Urothelium cell line (cell line): ENCODE results near the gene SEPTIN10.
A peak's percentile ranks its signal among the peaks of the same experiment; 100 is the strongest.
"Not testable (repeated sequence)": the region's sequence is repeated elsewhere in the genome, so short reads cannot be mapped to it uniquely, and the experiment has no call there.

Experiments used
- DNase-seq: peaks from one replicate; pipeline ENCODE4 v3.0.0; 2011; ENCODE audit warnings: low spot score, mixed read lengths
- FAIRE-seq: peaks from 2 replicates; lab custom pipeline; 2011; peaks lifted over from hg19 to GRCh38; lab: Jason Lieb, UNC

The SEPTIN10 gene

DNA sequence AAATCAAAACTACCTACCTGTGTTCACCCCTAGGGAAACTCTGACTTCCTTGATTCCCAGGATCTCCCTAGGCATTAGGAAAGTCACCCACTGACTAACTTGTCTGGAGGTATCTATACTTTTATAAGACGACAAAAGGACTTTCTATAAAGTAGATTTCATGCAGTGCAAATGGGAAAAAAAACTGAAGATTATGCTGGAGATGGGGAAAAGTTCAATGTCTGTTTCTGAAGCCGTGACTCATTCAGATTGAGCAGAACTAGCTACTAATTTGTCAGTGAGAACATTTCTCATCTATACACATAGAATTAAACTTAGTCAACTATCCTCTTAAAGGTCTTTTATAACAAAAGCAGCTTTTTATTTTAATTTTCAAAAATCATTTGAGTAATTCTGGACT, 6.0 kb downstream of the SEPTIN10 start:
- FAIRE-seq (no peak), DNase-seq (no peak)

DNA sequence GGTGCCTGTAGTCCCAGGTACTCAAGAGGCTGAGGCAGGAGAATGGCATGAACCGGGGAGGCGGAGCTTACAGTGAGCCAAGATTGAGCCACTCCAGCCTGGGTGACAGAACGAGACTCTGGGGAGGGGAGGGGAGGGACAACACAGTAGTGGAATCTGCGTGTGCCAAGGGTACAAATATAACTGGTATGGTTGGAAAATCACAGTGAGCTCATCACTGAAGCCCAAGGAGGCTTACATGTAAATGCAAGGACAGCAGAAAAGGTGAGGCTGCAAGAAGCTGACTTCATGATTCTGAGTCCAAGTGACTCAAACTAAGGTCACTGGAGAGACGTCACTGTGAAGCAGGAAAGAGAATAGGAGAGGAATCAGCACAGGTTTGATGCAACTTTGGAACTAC, 9.2 kb downstream of the SEPTIN10 start:
- no peak for FAIRE-seq
- peak; percentile 34 for DNase-seq

- FAIRE-seq (no peak), DNase-seq (no peak)
These were observed 11.1 kb downstream of the SEPTIN10 start for GRCh38 chr2:109602617-109603188.

GRCh38 chr2:109601783-109602182, 12.0 kb downstream of the SEPTIN10 start:
- FAIRE-seq (no peak), DNase-seq (no peak)

DNA sequence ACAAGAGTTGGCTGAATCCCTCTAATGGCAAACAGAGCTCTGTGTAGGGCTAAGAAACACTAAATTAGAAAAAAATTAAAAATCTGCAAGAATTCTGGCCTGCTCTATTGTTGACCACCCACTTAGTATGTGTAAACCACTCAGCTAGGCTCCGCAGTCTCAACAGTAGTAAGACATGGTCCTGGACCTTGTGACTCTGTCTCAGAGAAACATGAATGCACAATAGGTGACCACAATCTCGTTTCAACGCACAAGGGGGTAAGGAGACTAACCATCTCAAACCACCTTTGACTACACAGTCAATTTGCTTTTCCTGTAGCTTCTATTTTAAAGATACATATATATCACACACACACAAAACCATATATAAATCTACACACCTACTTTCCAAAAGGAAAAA, 16.5 kb downstream of the SEPTIN10 start:
- DNase-seq, result no peak
- FAIRE-seq, result no peak

DNA sequence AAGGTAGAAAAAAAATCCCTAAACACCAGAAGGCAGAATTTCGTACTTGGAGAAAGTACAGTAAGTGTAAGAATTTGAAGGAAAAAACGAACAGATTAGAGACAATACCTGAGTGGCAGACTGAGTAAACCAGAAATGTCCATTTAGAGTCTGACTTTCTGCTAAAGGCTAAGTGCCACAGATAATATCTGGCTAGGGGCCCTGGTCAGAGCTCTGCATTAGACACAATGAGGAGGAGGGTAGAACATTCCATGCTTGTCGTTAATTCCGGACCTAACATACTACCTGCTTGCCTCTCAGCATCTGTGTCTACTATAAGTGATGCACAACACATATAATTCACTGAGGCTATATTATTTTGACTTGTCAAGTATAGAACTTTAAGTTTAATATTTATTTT, 18.1 kb downstream of the SEPTIN10 start:
- DNase-seq (no peak), FAIRE-seq (no peak)

DNA sequence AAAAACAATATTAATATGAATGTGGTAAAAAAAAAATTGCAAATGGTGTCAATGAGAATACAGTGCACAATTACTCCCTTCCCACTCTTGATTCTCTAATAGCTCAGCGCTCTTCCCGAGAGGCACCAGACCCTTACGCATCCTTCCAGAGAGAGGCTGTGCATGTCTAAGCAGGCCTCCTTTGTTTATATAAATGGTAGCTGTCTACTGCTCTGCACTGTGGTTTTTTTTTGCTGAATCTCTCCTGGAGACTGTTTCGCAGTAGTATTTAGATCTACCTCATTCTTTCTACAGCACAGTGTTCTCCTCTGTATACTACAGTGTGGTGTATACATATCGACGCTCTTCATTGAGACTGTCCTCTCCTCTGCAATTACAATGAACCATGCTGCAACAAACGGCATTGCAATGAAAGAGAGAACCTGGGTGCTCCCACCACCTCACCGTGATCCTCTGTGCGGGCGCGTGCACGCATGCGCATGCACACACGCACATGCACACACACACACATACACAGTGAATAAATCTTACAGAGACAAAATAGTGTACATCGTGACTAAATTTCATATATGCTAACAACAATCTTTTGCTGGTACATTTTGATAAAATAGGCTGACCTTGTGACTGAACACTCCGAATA, 19.4 kb downstream of the SEPTIN10 start:
- DNase-seq (no peak), FAIRE-seq (no peak)

DNA sequence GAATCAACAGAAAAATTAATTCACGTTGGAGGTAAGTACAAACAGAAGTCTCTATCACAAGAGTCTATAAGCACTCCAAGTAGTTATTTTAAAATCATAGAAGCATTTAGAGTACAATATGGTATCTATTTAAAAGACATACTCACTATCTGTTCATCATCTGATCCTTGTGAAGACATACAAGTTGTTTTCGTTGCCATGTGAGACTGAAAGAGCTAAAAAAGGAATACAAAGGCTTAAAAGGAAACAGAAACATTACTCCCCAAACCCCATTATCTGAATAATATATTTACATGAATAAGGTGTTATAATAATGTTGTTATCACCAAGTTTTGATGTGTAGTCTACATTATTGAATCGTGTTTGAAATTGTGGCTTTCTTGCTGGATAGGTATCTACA, 20.9 kb downstream of the SEPTIN10 start:
- FAIRE-seq (no peak), DNase-seq (no peak)

DNA sequence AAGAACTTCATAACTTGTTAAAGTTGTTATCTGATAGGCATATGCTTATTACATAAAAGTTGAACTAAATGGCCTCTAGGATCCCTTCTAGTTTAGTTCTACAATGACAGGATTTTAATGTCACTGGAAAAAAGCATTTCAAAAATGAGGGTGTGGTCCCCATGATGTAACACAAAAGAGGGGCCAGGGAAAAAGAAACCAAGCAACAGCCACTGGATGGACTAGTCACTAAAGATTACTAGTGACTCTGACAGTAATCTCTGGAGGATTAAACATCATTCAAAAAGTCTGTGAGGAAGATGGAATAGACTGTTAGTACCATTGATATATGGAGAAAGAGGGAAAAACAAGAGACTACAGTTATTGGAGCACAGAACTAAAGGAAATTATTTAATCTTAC, 22.6 kb downstream of the SEPTIN10 start:
- DNase-seq (no peak), FAIRE-seq (no peak)

DNA sequence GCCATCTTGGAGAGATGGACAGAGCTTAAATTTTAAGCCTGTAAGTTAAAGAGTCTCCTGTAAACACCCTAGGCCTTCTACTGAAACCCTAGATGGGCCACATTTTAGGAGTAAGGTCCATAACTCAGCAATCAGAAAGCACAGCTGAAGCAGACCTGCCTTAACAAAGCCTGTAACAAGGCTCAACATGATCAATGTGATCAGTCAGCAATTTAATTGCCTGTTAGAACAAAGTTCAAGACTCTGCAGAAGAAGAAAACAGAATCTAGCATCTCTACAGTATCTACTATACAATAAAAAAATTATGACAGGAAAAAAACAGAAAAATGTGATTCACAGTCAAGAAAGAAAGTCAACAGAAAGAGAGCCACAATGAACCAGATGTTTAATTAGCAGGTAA, 27.1 kb downstream of the SEPTIN10 start:
- DNase-seq (no peak), FAIRE-seq (no peak)

DNA sequence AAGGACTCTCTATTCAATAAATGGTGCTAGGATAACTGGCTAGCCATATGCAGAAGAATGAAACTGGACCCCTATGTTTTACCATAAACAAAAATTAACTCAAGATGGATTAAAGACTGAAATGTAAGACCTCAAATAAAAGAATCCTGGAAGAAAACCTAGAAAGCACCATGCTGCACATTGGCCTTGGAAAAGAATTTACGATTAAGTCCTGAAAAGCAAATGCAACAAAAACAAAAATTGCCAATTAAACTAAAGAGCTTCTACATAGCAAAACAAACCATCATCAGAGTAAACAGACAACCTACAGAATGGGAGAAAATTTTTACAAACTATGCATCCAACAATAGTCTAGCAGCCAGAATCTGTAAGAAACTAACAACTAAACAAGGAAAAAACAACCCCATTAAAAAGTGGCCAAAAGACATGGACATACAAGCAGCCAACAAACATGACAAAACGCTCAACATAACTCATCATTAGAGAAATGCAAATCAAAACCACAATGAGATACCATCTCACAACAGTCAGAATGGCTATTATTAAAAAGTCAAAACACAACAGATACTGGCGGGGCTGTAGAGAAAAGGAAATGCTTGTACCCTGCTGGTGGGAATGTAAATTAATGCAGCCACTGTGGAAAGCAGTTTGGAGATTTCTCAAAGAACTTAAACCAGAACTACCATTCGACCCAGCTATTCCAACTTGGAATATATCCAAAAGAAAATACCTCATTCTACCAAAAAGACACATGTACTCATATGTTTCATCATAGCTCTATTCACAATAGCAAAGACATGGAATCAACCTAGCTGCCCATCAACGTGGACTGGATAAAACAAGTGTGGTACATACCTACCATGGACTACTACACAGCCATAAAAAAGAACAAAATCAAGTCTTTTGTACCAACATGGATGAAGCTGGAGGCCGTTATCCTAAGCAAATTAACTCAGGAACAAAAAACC, 30.6 kb downstream of the SEPTIN10 start:
- DNase-seq (no peak), FAIRE-seq (peak; percentile 69)

DNA sequence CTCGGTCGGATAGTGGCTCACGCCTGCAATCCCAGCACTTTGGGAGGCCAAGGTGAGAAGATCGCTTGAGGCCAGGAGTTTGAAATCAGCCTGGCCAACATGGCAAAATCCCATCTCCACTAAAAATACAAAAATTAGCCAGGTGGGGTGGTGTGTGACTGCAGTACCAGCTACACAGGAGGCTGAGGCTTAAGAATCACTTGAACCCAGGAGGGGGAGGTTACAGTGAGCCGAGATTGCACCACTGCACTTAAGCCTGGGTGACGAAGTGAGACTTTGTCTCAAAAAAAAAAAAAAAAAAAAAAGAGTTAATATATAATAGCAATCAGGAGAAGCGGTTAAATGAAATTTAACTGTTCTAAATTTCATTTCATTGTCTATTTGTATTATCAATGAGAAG, 36.1 kb downstream of the SEPTIN10 start:
- FAIRE-seq, DNase-seq: not testable (repeated sequence)

- FAIRE-seq (peak; percentile 20), DNase-seq (no peak)
These were observed 38.4 kb downstream of the SEPTIN10 start for GRCh38 chr2:109575373-109575772.

GRCh38 chr2:109563980-109564550, 49.7 kb downstream of the SEPTIN10 start:
- DNase-seq (no peak), FAIRE-seq (no peak)

DNA sequence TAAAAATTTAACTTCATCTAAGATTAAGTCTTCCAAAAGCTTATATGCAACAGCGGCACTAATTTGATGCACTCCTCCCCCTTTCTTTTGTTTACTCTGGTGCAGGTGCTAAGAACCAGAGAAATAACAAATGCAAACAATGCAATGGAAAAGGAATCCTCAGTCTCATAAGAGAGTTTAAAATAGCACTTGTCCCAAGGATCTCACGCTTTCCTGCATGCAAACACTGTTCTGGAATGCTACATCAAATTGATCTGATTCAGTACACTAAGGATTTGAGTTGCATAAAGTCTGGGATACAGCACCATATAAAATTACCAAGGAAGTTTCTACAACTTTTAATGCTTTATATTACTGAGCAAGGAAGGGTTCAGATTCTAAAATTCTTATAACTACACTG, 50.5 kb downstream of the SEPTIN10 start:
- no peak for FAIRE-seq
- DNase-seq, result no peak

DNA sequence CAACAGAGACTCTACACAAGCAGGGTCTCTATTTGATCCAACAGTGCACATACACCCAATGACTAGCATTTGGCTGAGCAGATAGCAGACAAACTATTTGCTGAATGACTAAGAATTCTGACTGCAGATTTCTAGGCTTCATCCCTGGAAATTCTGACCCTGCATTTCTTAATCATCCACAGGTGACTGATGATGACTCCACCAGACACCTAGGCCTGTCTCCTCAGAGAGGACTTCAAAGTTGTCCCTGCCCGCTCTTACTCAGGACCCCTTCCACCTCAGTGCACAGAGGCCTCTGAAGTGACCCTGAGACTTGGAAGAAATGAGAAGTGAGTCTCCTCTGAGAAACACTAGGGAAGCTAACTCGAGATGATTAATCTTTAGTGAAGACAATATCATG, 51.3 kb downstream of the SEPTIN10 start:
- no peak for FAIRE-seq
- DNase-seq, result no peak

- no peak for FAIRE-seq
- DNase-seq, result no peak
These were observed 53.5 kb downstream of the SEPTIN10 start for GRCh38 chr2:109560265-109560664.

- peak; percentile 34 for DNase-seq
- no peak for FAIRE-seq
These were observed 55.5 kb downstream of the SEPTIN10 start for GRCh38 chr2:109558076-109558882.

- FAIRE-seq, result no peak
- no peak for DNase-seq
These were observed 56.5 kb downstream of the SEPTIN10 start for GRCh38 chr2:109557309-109557708.

DNA sequence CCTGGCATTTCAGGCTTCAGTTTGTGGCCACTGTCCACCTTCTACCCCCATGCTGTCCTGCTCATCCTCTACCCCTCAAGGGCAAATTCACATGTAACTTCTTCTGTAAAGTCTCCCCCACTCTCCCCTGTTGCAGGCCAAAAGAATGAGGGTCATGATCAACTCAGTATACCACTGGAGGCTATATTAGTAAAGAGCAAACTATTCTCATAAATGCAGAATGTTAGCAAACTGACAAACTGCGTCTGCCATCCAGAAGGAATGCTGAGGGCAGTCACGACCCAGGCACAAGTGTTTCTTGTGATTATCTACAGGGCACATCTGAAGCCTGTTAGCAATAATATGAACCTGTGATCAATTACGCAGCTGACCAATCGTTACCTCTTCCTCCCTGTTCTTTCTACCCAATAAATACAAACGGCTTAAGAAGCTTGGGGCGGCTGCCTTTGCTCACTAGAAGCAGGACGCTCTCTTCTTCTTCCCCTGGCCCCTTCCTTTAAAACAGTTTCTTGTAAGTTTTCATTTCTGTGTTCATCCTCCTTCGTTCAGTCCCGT, 58.3 kb downstream of the SEPTIN10 start:
- FAIRE-seq (no peak), DNase-seq (no peak)
